ES-I3 (cell line): Measurements from ENCODE around the gene ZNF266.
A peak's percentile ranks its signal among the peaks of the same experiment; 100 is the strongest.

Experiments
- H3K36me3 ChIP-seq: 2 replicates; pipeline ENCODE4 v1.6.1; 2013; ENCODE audit warnings: mild to moderate bottlenecking, low read length, control low read depth, moderate library complexity; ENCODE audit not compliant: insufficient read depth
- H3K4me1 ChIP-seq: 2 replicates; pipeline ENCODE4 v1.6.1; 2013; ENCODE audit warnings: mild to moderate bottlenecking, control low read depth, low read length; ENCODE audit not compliant: insufficient read depth
- H3K9ac ChIP-seq: 2 replicates; pipeline ENCODE4 v1.6.1; 2013; ENCODE audit warnings: low read depth, mild to moderate bottlenecking, low read length, moderate library complexity
- H3K9me3 ChIP-seq: 2 replicates; pipeline ENCODE4 v1.6.1; 2013; ENCODE audit warnings: mild to moderate bottlenecking, low read length, moderate library complexity; ENCODE audit not compliant: control insufficient read depth, insufficient read depth

The ZNF266 gene

GRCh38 chr19:9435279-9436268 lies at the start of gene ZNF266:
ZNF266 (minus strand) TSS chr19:9435573; CDS start chr19:9420089, 15,484 bp downstream.
- Histone ChIP-seq H3K9me3 (peaks cover 4% of the 10 kb centered on the region; the same call in 1 of the 2 replicates), H3K36me3 (peaks cover 4% of the 10 kb centered on the region; the same call in 1 of the 2 replicates), H3K4me1 (no peaks in the 10 kb centered on the region), H3K9ac (peak within 1 kb of the TSS; percentile 93)

DNA sequence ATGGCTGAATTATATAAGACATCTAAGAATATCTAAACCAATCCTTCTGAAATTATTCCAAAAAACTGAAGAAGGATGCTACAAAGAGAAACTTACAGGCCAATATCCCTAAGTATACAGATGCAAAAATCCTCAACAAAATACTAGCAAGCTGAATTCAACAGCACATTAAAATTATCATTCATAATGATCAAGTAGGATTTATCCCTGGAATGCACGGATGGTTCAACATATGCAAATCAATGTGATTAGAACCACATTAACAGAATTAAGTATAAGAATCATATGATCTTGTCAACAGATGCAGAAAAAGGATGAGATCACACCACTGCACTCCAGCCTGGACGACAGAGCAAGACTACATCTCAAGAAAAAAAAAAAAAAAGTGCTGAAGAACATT lies 49.8 kb upstream of the ZNF266 start:
- Histone ChIP-seq H3K36me3 (no peaks in the 10 kb centered on the region), H3K4me1 (no peaks in the 10 kb centered on the region), H3K9me3 (peaks cover 5% of the 10 kb centered on the region; the same call in 1 of the 2 replicates), H3K9ac (no peak overlapping the region)

DNA sequence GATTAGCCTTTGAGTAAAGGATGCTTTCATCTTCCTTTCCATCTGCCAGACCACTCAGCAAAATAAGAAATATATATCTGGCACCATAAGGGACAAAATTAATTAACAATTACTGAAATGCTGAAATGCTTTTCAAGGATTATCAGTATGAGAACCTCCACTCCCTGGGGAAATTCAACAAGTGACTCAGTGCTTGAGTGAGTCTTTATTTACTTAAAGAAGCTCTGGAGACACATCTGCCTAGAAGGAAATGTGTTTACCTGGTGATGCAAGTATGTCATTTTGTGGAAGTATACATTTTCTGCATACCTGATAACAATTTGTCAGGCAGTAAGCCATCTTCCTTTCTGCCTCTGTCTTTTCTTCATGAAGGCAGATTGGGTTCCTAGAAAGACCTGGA lies 39.6 kb upstream of the ZNF266 start:
- Histone ChIP-seq H3K9me3 (no peaks in the 10 kb centered on the region; the same call in 1 of the 2 replicates), H3K36me3 (no peaks in the 10 kb centered on the region), H3K9ac (no peak overlapping the region), H3K4me1 (no peaks in the 10 kb centered on the region)

- Histone ChIP-seq H3K9me3 (peaks cover 6% of the 10 kb centered on the region; the same call in 1 of the 2 replicates), H3K36me3 (no peaks in the 10 kb centered on the region), H3K9ac (no peak overlapping the region), H3K4me1 (no peaks in the 10 kb centered on the region)
These were observed 31.8 kb upstream of the ZNF266 start for GRCh38 chr19:9467161-9467560.

- H3K9ac ChIP-seq: no peak overlapping the region
- H3K36me3 ChIP-seq: no peaks in the 10 kb centered on the region; the same call in 1 of the 2 replicates
- no peaks in the 10 kb centered on the region for H3K4me1 ChIP-seq
- H3K9me3 ChIP-seq: peaks cover 9% of the 10 kb centered on the region; the same call in 1 of the 2 replicates
These were observed 26.6 kb upstream of the ZNF266 start for GRCh38 chr19:9461938-9462337.

DNA sequence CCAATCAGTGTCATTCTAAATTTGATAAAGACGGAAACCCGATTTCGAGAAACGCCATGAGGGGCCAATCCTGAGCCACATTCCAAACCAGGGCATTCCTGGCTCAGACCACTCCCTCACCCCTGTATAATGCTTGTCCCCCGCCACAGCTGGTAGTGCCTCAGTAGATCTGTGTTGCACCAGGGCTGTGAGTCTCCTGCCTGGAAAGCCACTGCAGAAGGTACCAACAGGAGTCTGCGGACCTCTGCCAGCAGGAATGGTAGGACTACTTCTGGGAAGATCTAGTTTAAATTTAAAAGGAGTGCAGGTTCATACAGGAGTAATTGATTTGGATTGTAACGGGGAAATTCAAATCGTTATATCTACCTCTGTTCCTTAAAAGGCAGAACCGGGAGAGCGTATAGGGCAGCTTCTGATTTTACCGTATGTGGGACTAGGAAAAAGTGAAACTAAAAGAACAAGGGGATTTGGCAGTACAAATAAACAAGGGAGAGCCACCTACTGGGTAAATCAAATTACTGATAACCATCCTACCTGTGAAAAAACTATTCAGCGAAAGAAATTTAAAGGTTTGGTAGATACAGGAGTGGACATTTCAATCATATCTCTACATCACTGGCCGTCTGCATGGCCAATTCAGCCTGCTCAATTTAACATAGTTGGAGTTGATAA lies 20.8 kb upstream of the ZNF266 start:
- Histone ChIP-seq H3K4me1 (no peaks in the 10 kb centered on the region), H3K36me3 (no peaks in the 10 kb centered on the region), H3K9ac (no peak overlapping the region), H3K9me3 (0 out of 2 replicates have a peak, but pooled peaks cover 2% of the 10 kb centered on the region)

- no peaks in the 10 kb centered on the region for H3K4me1 ChIP-seq
- no peak overlapping the region for H3K9ac ChIP-seq
- H3K9me3 ChIP-seq: 0 out of 2 replicates have a peak, but pooled peaks cover 1% of the 10 kb centered on the region
- H3K36me3 ChIP-seq: no peaks in the 10 kb centered on the region
These were observed 18.6 kb upstream of the ZNF266 start for GRCh38 chr19:9453953-9454352.

DNA sequence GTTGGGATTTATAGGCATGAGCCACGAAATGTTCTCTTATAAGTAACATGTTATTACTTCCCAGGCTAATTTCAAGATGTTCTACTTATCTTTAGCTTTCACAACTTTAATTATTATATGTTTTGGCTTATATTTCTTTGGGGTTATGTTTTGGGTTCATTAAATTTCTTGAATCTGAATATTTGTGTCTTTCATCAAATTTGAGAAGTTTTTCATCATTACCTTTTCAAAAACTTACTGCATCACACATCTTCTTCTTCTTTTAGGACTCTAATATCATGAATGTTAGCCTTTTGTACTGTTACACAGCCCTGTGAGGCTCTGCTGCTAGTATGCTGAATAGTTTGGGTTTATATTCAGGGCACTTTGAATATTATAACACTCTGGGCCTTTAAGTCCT lies 9.7 kb upstream of the ZNF266 start:
- Histone ChIP-seq H3K9me3 (peaks cover 9% of the 10 kb centered on the region; the same call in 1 of the 2 replicates), H3K9ac (no peak overlapping the region), H3K4me1 (no peaks in the 10 kb centered on the region), H3K36me3 (no peaks in the 10 kb centered on the region)

GRCh38 chr19:9436358-9436757 lies 985 bp upstream of the ZNF266 start:
- H3K4me1 ChIP-seq: no peaks in the 10 kb centered on the region
- H3K9me3 ChIP-seq: peaks cover 4% of the 10 kb centered on the region; the same call in 1 of the 2 replicates
- H3K36me3 ChIP-seq: peaks cover 4% of the 10 kb centered on the region; the same call in 1 of the 2 replicates
- no peak overlapping the region for H3K9ac ChIP-seq

DNA sequence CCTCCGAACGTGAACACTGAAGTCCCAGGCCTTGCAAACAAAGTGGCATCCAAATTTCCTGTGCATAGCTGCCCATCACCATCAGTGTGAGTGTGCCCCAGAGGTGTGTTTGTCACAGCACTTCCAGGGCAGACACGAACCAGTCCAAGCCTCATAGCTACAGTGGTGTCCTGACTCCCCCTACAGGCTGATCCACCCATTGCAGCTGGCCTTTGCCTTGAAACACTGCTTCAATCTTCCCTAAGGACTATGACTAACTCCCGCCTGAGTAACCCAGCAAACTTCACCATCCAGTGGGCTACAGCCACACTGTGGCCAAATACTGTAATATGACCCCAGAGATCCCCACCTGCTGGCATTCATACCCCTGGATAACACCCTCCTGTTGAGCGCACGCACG lies 3.9 kb downstream of the ZNF266 start:
- Histone ChIP-seq H3K4me1 (no peaks in the 10 kb centered on the region), H3K9ac (no peak overlapping the region), H3K36me3 (peaks cover 4% of the 10 kb centered on the region; the same call in 1 of the 2 replicates), H3K9me3 (no peaks in the 10 kb centered on the region)

DNA sequence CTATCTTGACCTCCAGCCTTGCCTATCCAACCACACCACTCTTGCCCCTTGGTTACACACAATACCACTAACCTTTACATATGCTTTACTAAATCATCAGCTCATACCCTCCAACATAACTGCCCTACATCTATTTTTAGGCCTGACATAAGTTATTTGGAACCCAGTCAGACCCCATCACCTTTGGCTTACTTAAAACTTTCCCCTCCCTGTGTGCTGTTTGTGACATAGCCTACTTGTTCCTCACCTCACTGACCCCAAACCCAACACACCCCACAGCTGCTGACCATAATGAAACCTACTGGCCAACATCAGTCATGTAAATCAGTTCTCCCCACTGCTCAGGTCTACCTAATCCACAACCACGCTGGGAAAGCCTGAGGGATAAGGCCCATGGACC lies 4.9 kb downstream of the ZNF266 start:
- no peaks in the 10 kb centered on the region for H3K9me3 ChIP-seq
- H3K4me1 ChIP-seq: no peaks in the 10 kb centered on the region
- no peak overlapping the region for H3K9ac ChIP-seq
- peaks cover 4% of the 10 kb centered on the region; the same call in 1 of the 2 replicates for H3K36me3 ChIP-seq

- H3K9ac ChIP-seq: no peak overlapping the region
- no peaks in the 10 kb centered on the region for H3K4me1 ChIP-seq
- H3K36me3 ChIP-seq: peaks cover 4% of the 10 kb centered on the region; the same call in 1 of the 2 replicates
- H3K9me3 ChIP-seq: no peaks in the 10 kb centered on the region
These were observed 7.4 kb downstream of the ZNF266 start for GRCh38 chr19:9427941-9428340.

DNA sequence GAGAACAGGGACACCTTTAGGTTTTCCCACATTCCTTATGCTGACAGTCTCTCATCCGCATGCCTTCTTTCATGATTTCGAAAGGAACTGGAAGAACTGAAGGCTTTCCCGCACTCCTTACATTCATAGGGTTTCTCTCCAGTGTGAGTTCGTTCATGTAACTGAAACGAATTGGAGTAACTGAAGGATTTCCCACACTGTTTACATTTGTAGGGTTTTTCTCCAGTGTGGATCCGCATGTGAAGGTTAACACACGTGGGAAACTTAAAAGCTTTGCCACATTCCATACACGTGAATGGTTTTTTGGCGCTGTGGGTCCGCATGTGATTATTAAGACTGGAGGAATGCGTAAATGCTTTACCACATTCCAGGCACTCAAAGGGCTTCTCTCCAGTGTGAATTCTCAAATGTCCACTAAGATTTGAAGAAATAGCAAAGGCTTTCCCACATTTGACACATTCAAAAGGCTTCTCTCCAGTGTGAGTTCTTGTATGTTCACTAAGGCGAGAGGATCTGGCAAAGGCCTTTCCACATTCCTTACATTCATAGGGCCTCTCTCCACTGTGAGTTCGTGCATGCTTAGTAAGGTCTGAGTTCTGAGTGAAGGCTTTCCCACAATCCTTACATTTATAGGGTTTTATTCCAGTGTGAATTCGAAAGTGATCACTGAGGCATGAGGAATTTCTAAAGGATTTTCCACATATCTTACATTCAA lies 22.0 kb downstream of the ZNF266 start:
- Histone ChIP-seq H3K36me3 (peaks cover 38% of the 10 kb centered on the region; the same call in 1 of the 2 replicates), H3K9me3 (peaks cover 40% of the 10 kb centered on the region), H3K9ac (no peak overlapping the region), H3K4me1 (no peaks in the 10 kb centered on the region)

DNA sequence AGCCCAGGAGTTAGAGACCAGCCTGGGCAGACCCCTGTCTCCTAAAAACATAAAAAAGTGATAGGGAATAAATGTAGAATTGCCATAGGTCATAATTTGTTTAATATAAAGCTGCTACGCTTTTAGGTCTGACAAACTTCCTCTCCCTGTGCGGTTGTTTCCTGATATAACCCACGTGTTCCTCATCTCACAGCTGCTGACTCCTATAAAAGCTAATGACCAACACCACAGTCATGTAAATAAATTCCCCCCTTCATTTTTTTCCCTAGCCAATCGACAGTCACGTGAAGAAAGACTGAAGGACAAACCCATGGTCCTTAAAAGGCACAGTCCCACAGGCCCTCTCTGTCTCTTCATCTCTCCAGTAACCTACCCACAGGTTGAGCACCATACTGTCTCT lies 27.5 kb downstream of the ZNF266 start:
- peaks cover 4% of the 10 kb centered on the region; the same call in 1 of the 2 replicates for H3K36me3 ChIP-seq
- no peaks in the 10 kb centered on the region for H3K4me1 ChIP-seq
- H3K9ac ChIP-seq: no peak overlapping the region
- peaks cover 18% of the 10 kb centered on the region for H3K9me3 ChIP-seq
